ENCODE results near the gene RASA2. TPM values are rescaled to one million over a fixed set of nuclear protein-coding genes. Genes with fewer than 3 reads are reported as not detected.
"Not testable (repeated sequence)": the region's sequence is repeated elsewhere in the genome, so short reads cannot be mapped to it uniquely, and the experiment has no call there.

RASA2 gene
- total RNA-seq, 2 experiments from 2014 or later: 42.4 to 54.8 TPM

DNA sequence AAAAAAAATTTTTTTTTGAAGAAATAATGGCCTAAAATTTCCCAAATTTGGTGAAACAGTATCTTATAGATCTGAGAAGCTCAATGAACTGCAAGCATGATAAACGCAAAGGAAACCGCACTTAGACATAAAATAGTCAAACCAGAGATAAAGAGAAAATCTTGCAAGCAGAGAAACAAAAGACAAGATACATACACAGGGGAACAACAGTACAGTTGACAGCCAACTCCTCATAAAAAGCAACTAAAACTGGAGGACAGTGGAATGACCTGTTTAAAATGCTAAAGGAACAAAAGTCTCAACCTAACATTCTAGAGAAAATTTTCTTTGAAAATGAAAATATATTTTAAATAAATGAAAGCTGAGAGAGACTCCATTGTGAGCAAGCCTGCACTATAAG, 107.5 kb downstream of the RASA2 start:
- Mint-ChIP-seq H3K27ac (no peak overlapping the region), H3K4me1 (no peaks in the 10 kb centered on the region), H3K9me3 (ENCODE audit: low read depth) (no peaks in the 10 kb centered on the region), H3K27me3 (no peaks in the 10 kb centered on the region), H3K4me3 (no peak overlapping the region), H3K36me3 (peaks cover 66% of the 10 kb centered on the region)
- DNase-seq (no peak), ATAC-seq (no peak)
- CTCF ChIA-PET: no interaction called here

DNA sequence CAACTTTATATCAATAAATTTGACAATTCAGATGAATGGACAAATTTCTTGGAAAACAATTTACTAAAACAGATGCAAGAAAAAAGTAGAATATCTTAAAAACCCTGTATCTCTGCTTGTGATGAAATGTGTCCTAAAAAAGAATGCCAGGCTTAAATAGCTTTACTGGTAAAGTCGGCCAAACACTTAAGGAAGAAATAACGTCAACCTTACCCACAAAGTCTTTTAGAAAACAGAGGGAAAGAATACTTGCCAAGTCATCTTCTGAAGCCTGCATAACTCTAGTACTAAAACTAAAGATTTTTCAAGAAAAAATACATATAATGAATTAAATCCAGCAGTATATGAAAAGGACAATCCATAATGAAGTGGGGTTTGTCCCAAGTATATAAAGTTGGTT, 111.1 kb downstream of the RASA2 start:
- no peak for ATAC-seq
- H3K36me3 Mint-ChIP-seq: peaks cover 68% of the 10 kb centered on the region
- H3K27me3 Mint-ChIP-seq: no peaks in the 10 kb centered on the region
- H3K27ac Mint-ChIP-seq: no peak overlapping the region
- no peak for DNase-seq
- H3K4me1 Mint-ChIP-seq: no peaks in the 10 kb centered on the region
- peaks cover 3% of the 10 kb centered on the region for H3K9me3 Mint-ChIP-seq (ENCODE audit: low read depth)
- CTCF ChIA-PET: no interaction called here
- no peak overlapping the region for H3K4me3 Mint-ChIP-seq

DNA sequence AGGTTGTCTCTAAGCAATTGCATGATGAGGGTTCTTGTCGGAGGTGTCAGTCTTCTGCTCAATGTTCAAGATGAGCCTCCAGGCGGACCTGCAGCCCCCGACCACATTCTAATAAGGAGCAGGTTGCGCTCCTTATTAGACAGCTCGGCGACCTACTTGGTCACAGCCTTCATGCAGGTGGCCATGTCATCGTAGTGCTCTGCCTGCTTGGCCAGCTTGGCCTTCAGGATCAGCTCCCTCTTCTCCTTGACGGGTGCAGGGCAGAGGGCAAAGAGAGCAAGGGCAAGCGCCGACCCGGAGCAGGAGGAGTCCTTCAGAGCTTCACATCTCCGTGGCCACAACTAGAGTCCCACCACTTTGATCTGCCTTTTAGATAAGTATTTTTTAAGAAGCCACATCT, 113.5 kb downstream of the RASA2 start:
- ATAC-seq (no peak), DNase-seq (no peak)
- Mint-ChIP-seq H3K27ac (no peak overlapping the region), H3K27me3 (no peaks in the 10 kb centered on the region), H3K36me3 (peaks cover 57% of the 10 kb centered on the region), H3K4me3 (no peak overlapping the region), H3K4me1 (no peaks in the 10 kb centered on the region), H3K9me3 (ENCODE audit: low read depth) (peaks cover 3% of the 10 kb centered on the region)
- CTCF ChIA-PET: interaction anchor here (0.7 to 1.3 kb wide), 2 partner anchors 10 to 21 kb away, joined by 3 read pairs; no protein-coding TSS in a partner anchor

DNA sequence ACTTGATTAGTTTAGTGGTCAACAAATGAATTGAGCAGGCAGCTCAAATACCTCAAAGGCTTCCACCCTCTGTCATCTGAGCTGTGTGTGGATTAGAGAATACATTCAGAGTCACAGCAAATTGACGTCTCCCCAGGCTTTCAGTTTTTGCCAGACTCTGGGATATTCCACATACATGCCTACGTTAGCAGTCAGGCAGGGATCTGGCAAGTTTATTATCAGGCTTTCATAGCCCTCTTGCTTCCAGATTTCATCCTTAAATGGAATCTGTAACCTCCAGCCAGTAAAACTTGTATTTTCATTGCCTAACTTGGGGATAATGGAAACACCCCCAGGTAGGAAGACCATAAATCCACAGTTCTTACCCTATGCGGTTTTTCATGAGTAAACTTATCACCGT, 115.9 kb downstream of the RASA2 start:
- no peaks in the 10 kb centered on the region for H3K27me3 Mint-ChIP-seq
- DNase-seq: no peak
- no peak overlapping the region for H3K4me3 Mint-ChIP-seq
- H3K27ac Mint-ChIP-seq: no peak overlapping the region
- H3K36me3 Mint-ChIP-seq: peaks cover 44% of the 10 kb centered on the region
- CTCF ChIA-PET: no interaction called here
- H3K4me1 Mint-ChIP-seq: no peaks in the 10 kb centered on the region
- H3K9me3 Mint-ChIP-seq (ENCODE audit: low read depth): peaks cover 3% of the 10 kb centered on the region
- ATAC-seq: no peak

DNA sequence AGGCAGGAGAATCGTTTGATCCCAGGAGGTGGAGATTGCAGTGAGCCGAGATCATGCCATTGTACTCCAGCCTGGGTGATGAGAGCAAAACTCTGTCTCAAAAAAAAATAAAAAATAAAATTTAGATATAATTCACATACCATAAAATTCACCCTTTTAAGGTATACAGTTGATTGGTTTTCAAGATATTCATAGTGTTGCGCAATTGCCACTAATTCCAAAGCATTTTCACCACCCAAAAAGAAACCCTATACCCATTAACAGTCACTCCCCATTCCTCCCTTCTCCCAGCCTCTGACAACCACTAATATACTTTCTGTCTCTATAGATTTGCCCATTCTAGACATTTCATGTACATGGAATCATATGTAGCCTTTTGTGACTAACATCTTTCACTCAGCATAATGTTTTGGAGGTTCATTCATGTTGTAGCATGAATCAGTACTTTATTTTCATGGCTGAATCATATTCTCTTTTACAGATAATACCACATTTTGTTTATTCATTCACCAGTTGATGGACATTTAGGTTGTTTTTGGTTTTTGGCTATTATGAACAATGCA, 116.7 kb downstream of the RASA2 start:
- DNase-seq: no peak
- ATAC-seq: no peak
- CTCF ChIA-PET: no interaction called here
- Mint-ChIP-seq H3K27ac (peak overlapping the region; percentile 67), H3K9me3 (ENCODE audit: low read depth) (peaks cover 3% of the 10 kb centered on the region), H3K27me3 (no peaks in the 10 kb centered on the region), H3K4me3 (no peak overlapping the region), H3K36me3 (peaks cover 52% of the 10 kb centered on the region), H3K4me1 (no peaks in the 10 kb centered on the region)

DNA sequence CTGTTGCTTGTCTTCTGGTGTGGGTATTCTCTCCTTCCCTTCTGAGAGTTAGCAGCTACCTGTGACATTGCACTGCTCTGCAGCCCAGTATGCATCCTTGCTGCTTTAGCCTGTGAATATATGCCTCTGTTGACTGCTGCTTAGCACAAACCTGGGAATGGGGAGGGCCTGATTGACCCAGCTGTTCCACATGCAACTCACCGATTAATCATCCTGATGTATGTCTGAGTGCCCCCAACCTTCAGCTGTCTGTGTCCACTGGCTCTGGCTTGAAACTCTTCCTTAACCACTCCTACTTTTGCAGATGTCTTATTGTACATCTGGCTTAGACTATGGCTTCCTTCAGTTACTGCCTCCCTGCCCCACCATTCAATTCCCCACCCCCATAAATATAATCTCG, 119.1 kb downstream of the RASA2 start:
- DNase-seq: no peak
- H3K4me1 Mint-ChIP-seq: no peaks in the 10 kb centered on the region
- no peak overlapping the region for H3K27ac Mint-ChIP-seq
- ATAC-seq: no peak
- no peak overlapping the region for H3K4me3 Mint-ChIP-seq
- H3K36me3 Mint-ChIP-seq: peaks cover 46% of the 10 kb centered on the region
- CTCF ChIA-PET: no interaction called here
- H3K27me3 Mint-ChIP-seq: no peaks in the 10 kb centered on the region
- H3K9me3 Mint-ChIP-seq (ENCODE audit: low read depth): no peaks in the 10 kb centered on the region

DNA sequence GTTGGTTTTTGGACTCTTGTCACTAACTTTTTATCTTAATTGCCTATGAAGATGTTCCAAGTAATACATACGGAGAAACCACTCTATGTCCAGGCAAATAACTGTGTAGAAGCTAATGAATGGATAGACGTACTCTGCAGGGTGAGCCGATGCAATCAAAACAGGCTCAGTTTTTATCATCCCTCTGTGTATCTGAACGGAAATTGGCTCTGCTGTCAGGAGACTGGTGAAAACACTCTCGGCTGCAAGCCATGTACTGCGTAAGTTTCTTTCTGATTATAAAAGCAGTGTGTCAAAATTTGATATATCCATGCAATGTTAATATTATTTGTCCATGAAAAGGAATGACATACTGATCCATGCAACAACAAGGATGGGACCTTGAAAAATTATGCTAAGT, 121.6 kb downstream of the RASA2 start:
- Mint-ChIP-seq H3K9me3 (ENCODE audit: low read depth) (no peaks in the 10 kb centered on the region), H3K27me3 (no peaks in the 10 kb centered on the region), H3K4me3 (no peak overlapping the region), H3K4me1 (no peaks in the 10 kb centered on the region), H3K27ac (no peak overlapping the region), H3K36me3 (peaks cover 47% of the 10 kb centered on the region)
- ATAC-seq (no peak), DNase-seq (no peak)
- CTCF ChIA-PET: interaction anchor here (1.5 to 2.1 kb wide), 2 partner anchors 36 to 149 kb away, joined by 3 to 7 read pairs; no protein-coding TSS in a partner anchor

DNA sequence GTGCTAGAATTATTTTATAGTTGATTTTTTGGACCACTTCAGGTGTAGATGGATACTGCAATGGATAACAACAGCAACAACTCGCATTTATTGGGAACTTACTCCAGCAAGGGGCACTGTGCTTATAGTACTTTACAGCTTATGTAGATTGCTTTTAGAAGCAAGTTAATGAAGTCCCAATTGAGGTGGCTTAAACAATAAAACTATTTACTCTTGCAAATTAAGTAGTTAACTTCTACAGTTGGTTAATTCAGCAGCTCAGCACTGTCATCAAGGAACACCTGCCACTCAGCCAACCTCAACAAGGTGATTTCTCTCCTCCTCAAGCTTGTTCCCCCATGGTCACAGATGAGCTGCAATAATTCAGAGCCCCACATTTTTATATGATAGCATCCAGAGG, 124.1 kb downstream of the RASA2 start:
- DNase-seq (no peak), ATAC-seq (no peak)
- Mint-ChIP-seq H3K4me3 (no peak overlapping the region), H3K36me3 (peaks cover 43% of the 10 kb centered on the region), H3K27me3 (no peaks in the 10 kb centered on the region), H3K9me3 (ENCODE audit: low read depth) (no peaks in the 10 kb centered on the region), H3K4me1 (no peaks in the 10 kb centered on the region), H3K27ac (peak overlapping the region; percentile 24)
- CTCF ChIA-PET: interaction anchor here (1.3 to 1.9 kb wide), 3 partner anchors 11 to 302 kb away, joined by 3 to 5 read pairs (median 4); no protein-coding TSS in a partner anchor

DNA sequence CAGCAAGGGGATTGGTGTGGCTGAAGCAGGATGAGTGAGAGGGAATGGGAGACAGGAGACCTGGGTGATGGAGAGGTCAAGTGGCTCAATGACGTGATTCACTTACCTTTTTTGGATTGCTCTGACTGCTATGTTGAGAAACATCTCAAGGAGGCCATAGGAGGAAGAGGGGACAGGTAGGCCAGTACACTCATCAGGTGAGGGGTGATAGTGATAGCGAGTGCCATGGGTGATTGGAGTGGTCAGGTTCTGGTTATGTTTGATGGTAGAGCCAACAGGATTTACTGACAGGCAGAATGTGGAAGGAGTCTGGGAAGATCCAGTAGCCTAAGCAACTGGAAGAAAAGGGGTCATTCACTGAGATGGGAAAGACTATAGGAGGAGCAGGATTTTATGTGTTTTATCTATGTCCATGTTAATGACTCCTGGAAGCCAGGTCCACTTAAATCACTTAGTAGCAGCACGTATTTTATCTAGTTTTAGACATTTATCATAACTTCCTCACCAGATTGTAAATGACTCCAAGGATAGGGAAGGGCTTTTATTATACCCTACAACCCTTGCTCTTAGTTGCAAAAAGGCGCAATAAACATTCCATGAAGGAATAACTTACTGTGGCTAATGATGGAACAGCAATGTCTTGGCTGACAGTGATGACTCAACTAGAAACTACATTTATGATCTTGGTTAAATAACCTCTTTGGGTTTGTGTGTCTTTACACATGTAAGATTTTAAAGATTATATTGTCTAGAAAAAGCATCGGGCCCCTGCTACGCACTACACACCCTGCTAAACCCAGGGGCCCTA, 131.5 kb downstream of the RASA2 start:
- Mint-ChIP-seq H3K4me3 (no peak overlapping the region), H3K27ac (no peak overlapping the region)
- CTCF ChIA-PET: no interaction called here

DNA sequence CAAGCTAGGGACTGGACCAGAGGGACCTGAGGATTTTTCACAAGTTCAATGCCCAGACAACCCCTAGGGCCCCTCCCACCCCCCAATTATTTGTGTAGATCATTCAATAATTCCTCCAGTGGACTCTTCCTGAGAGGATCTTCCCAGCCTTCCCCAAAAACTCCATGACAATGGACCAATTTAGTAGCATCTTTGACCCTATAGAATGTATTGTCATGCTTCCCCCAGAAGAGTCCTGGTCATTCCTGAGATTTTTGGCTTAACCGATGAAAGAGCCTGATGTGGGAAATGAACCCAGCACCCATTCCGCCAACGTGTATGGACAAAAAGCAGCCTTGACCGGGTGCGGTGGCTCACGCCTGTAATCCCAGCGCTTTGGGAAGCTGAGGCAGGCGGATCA, 132.1 kb downstream of the RASA2 start:
- no peak overlapping the region for H3K27ac Mint-ChIP-seq
- DNase-seq: no peak
- H3K27me3 Mint-ChIP-seq: no peaks in the 10 kb centered on the region
- CTCF ChIA-PET: no interaction called here
- no peak overlapping the region for H3K4me3 Mint-ChIP-seq
- H3K4me1 Mint-ChIP-seq: peaks cover 5% of the 10 kb centered on the region
- H3K9me3 Mint-ChIP-seq (ENCODE audit: low read depth): no peaks in the 10 kb centered on the region
- peaks cover 26% of the 10 kb centered on the region for H3K36me3 Mint-ChIP-seq
- no peak for ATAC-seq

More for the DNA sequence above, 131.5 kb downstream of the RASA2 start:
- peaks cover 5% of the 10 kb centered on the region for H3K4me1 Mint-ChIP-seq
- ATAC-seq: no peak
- no peaks in the 10 kb centered on the region for H3K27me3 Mint-ChIP-seq
- no peak for DNase-seq
- no peaks in the 10 kb centered on the region for H3K9me3 Mint-ChIP-seq (ENCODE audit: low read depth)
- H3K36me3 Mint-ChIP-seq: peaks cover 26% of the 10 kb centered on the region

DNA sequence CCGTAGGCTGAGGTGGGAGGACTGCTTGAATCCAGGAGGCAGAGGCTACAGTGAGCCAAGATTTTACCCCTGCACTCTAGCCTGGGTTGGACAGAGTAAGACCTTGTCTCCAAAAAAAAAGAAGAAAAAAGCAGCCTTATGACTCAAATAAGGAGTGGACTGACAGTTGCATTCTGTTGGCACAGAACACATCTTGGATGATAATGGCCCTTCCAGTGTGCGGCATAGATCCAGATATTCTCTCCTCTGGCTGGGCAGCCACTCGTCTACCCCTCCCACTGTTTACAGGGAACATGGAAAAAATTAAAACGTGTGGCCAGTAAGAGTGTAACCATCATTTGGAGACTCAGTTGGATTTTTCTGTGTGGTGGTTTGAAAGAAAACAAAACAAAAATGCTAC, 132.6 kb downstream of the RASA2 start:
- H3K27me3 Mint-ChIP-seq: no peaks in the 10 kb centered on the region
- H3K36me3 Mint-ChIP-seq: peaks cover 25% of the 10 kb centered on the region
- no peaks in the 10 kb centered on the region for H3K9me3 Mint-ChIP-seq (ENCODE audit: low read depth)
- ATAC-seq (no peak), DNase-seq (no peak)
- peaks cover 5% of the 10 kb centered on the region for H3K4me1 Mint-ChIP-seq
- CTCF ChIA-PET: no interaction called here
- H3K27ac Mint-ChIP-seq: no peak overlapping the region
- H3K4me3 Mint-ChIP-seq: no peak overlapping the region

DNA sequence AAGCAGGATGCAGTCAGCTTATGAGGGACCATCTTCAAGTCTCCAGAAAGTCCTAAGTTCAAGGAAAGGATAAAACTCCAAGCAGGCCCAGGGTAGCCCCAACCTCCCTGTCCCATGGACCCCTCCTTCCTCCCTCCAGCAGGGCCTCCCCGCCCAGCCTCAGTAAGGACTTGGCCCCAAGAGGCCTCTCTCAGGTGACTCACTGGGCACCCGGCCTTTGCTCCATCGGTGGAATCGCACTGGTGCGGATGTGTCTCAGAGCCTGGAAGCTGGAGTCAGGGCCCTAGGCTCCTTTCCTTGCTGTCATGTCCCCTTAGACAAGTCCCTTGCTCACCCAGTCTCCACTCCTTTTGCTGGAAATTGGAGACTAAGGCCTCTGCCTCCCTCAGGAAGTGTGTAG, 136.9 kb downstream of the RASA2 start:
- CTCF ChIA-PET: no interaction called here
- H3K9me3 Mint-ChIP-seq (ENCODE audit: low read depth): peaks cover 4% of the 10 kb centered on the region
- no peaks in the 10 kb centered on the region for H3K36me3 Mint-ChIP-seq
- no peak for DNase-seq
- no peak overlapping the region for H3K27ac Mint-ChIP-seq
- peaks cover 2% of the 10 kb centered on the region for H3K4me1 Mint-ChIP-seq
- no peak overlapping the region for H3K4me3 Mint-ChIP-seq
- no peaks in the 10 kb centered on the region for H3K27me3 Mint-ChIP-seq
- no peak for ATAC-seq

DNA sequence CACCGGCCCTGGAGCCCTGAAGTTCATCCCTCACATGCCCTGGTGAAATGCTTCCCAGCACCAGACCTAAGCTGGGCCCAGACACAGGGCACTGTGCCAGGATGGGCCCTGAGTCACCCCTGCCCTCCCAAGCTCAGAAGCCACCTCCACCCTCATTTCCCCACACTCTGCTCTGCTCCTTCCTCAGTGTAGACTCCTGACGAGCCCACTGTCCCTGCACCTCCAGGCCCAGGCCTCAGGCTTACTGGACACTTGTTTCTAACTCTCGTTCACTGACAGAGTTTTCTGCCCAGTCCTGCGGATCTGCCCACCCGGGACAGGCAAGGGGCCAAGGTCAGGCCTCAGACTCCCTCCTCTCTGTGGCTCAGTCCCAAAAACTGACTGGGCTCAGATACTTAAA, 138.7 kb downstream of the RASA2 start:
- CTCF ChIA-PET: no interaction called here
- H3K36me3 Mint-ChIP-seq: no peaks in the 10 kb centered on the region
- no peak overlapping the region for H3K27ac Mint-ChIP-seq
- ATAC-seq: no peak
- DNase-seq: no peak
- H3K9me3 Mint-ChIP-seq (ENCODE audit: low read depth): peaks cover 4% of the 10 kb centered on the region
- no peak overlapping the region for H3K4me3 Mint-ChIP-seq
- H3K27me3 Mint-ChIP-seq: no peaks in the 10 kb centered on the region
- peaks cover 2% of the 10 kb centered on the region for H3K4me1 Mint-ChIP-seq

DNA sequence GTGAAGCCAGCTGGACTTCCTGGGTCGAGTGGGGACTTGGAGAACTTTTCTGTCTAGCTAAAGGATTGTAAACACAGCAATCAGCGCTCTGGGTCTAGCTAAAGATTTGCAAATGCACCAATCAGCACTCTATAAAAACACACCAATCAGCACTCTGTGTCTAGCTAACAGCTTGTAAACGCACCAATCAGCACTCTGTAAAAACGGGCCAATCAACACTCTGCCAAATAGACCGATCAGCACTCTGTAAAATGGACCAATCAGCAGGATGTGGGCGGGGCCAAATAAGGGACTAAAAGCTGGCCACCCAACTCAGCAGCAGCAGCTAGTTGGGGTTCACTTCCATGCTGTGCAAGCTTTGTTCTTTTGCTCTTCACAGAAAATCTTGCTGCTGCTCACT, 141.5 kb downstream of the RASA2 start:
- not testable (repeated sequence) for H3K27me3 Mint-ChIP-seq; H3K4me1 Mint-ChIP-seq; H3K36me3 Mint-ChIP-seq; ATAC-seq; H3K4me3 Mint-ChIP-seq; H3K9me3 Mint-ChIP-seq (ENCODE audit: low read depth); DNase-seq; H3K27ac Mint-ChIP-seq
- CTCF ChIA-PET: interaction anchor here (1.5 kb wide), 1 partner anchor 110 kb away, joined by 3 read pairs; the partner anchor contains the start of gene RNF7

Data from activated CD8-positive, alpha-beta memory T cell treated with anti-CD3 and anti-CD28 coated beads, Interleukin-2, amount 10 ng/mL, durations not matched to agents 7 days and 5 days (primary cell).